ENCODE results near the gene CHCHD4.

DNA sequence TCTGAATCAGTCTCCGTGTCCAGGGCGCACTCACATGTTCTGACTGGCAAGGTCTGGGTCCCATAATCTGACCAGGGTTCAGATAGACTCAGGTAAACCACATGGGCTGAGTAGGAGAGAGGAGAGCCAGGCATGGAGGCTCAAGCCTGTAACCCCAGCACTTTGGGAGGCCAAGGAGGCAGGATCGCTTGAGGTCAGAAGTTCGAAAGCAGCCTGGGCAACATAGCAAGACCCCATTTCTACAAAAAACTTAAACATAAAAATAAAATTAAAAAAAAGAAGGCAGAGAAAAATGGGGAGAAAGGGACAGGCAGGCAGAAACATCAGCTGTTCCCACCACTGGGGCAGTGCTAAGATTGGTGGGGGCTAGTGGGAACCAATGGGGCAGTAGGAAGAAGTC lies 5.6 kb upstream of the CHCHD4 start:
- TF ChIP-seq CTCF (IDR thresholded peaks at IDR 0.05) (no peak), POLR2AphosphoS5 (IDR thresholded peaks at IDR 0.05) (no peak), POLR2A (IDR thresholded peaks at IDR 0.05) (no peak)
